ENCODE measurements around the gene FANK1.
A peak's percentile ranks its signal among the peaks of the same experiment; 100 is the strongest.
"Not testable (repeated sequence)": the region's sequence is repeated elsewhere in the genome, so short reads cannot be mapped to it uniquely, and the experiment has no call there.

FANK1 gene

GRCh38 chr10:126021833-126022500 is 125.6 kb downstream of the FANK1 start:
- no peak for DNase-seq (ENCODE audit: low read depth)

GRCh38 chr10:126022841-126023240 is 126.5 kb downstream of the FANK1 start:
- DNase-seq (ENCODE audit: low read depth): no peak

GRCh38 chr10:126027692-126028091 is 131.3 kb downstream of the FANK1 start:
- no peak for DNase-seq (ENCODE audit: low read depth)

DNA sequence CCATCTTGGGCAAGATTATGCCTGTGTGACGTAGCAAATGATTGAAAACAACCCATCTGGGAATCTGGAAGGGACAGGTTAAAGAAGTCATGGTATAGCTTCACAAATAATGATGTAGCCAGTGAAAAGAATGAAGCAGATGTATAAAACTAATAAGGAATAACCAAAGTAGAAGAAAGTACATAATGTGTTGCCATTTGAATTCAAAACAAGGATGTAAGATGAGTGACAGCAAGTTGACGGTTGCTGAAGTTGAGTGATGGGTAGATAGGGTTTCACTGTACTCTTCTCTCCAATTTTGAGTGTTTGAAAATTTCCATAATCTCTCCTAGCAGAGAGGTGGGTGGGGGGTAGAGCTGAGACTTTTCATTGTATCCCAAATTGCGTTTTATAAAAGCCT is 133.6 kb downstream of the FANK1 start:
- DNase-seq (ENCODE audit: low read depth): no peak

GRCh38 chr10:126034586-126034985 is 138.2 kb downstream of the FANK1 start:
- DNase-seq (ENCODE audit: low read depth): no peak

- no peak for DNase-seq (ENCODE audit: low read depth)
These were observed 140.2 kb downstream of the FANK1 start for GRCh38 chr10:126036515-126036914.

DNA sequence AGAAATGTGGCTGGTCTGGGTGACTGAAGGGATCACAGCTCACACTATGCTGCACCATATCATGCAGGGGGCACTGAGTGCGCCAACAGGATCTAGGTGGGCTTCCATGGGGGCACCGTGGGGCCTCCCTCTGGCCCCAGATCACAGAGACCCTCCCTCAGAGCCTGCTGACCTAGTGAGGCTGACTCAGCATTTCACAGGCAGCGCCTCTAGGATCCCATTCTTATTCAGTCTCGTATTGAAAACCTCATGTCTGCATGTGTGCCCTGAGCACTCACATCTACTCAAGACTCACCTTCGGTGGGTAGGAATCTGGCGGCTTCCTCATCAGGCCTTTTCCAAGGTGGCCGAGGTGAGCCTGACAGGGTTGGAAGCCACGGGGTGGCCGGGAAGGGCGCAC is 141.6 kb downstream of the FANK1 start:
- no peak for DNase-seq (ENCODE audit: low read depth)

DNA sequence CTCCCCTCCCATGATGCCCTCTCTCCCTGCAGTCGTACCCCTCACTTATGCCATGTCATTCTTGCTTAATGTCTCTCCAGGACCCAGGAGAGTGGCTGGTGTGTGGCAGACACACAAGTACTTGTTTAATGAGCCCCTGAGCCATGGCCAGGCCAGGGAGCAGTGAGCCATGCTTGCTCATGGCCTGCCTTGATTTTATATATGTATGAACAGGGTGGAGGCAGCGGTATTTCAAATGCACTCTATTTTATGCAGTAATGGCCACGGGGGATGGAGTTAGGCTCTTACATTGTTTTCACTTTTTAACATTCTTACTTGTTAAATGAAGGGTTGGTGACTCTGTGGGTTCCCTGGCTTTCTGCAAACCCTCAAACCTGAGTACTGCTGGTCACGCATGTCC is 144.8 kb downstream of the FANK1 start:
- no peak for DNase-seq (ENCODE audit: low read depth)

- DNase-seq (ENCODE audit: low read depth): peak; percentile 32
These were observed 145.5 kb downstream of the FANK1 start for GRCh38 chr10:126041804-126042231.

- no peak for DNase-seq (ENCODE audit: low read depth)
These were observed 146.0 kb downstream of the FANK1 start for GRCh38 chr10:126042354-126042753.

DNA sequence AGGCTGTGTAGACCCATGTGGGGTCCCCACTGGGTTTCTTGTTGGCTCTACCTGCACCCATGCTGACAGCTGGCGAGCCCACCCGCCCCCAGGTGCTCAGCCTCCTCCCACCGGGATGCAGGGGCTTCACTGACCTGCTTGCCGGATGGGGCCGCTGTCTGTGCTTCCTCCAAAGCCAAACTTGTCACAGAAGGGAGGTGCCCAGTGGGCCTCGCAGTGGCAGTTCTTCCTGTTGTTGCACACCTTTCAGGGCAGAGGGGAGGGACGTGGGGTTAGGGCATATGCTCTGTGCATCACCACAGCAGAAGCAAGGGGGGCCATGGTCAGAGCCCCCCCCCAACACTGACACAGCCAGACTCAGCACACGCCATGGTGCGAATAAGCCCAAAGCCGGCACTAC is 146.5 kb downstream of the FANK1 start:
- DNase-seq (ENCODE audit: low read depth): no peak

DNA sequence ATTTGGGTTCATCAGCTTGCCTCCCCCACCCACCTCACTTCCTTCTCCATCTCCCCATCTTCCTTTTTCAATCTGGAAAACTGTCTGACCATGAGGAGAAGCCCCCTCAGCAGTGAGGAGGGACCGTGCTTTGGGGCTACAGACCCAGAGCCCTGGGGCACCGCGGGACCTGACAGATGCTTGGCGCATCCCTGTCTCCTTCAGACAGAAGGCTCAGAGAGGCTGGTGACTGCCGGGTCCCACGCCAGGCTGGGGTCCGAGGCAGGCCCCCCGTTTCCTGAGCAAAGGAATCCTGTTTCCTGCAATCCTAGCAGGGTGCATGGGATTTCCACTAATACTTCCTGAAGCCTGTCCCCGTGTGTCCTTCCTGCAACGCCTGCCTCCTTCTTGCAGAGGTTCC is 147.0 kb downstream of the FANK1 start:
- no peak for DNase-seq (ENCODE audit: low read depth)

DNA sequence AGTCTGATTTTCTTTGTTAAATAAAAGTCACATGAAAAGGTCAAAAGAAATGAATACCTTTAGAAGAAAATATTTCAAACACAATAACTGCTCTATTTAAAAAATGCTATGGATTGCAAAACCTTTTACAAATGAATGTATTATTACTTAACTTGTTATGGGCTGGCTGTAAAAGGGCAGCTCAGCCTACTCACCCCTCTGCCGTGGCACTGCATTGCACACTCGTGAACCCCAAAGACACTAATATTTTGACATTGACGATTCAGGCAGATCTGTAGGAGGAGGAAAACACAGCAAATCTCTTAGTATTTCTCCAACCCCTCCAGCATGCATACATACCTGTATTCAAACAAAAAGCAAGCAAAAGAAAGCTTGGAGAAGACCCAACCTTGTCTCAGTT is 149.5 kb downstream of the FANK1 start:
- DNase-seq (ENCODE audit: low read depth): no peak

DNA sequence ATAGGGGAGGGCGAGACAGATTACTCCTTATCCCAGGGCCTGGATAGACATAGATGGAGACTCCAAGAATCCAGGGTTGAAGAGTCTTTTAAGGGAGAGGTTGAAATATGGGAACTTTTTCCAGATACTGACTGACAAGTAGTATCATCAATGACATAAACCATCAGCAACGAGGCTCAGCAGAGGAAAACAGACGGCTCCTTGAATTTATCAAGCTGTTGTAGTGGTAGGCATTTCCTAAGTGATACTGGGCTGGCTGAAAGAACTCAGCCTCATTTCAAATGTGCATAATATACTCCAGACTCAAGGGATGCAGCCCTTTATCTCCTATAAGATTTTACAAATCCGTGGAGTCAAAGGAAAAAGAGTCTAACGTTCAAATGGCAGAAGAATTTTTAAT is 150.5 kb downstream of the FANK1 start:
- DNase-seq (ENCODE audit: low read depth): no peak

GRCh38 chr10:126047749-126048148 is 151.4 kb downstream of the FANK1 start:
- not testable (repeated sequence) for DNase-seq (ENCODE audit: low read depth)

GRCh38 chr10:126049759-126050700 is 153.7 kb downstream of the FANK1 start:
- DNase-seq (ENCODE audit: low read depth): no peak

DNA sequence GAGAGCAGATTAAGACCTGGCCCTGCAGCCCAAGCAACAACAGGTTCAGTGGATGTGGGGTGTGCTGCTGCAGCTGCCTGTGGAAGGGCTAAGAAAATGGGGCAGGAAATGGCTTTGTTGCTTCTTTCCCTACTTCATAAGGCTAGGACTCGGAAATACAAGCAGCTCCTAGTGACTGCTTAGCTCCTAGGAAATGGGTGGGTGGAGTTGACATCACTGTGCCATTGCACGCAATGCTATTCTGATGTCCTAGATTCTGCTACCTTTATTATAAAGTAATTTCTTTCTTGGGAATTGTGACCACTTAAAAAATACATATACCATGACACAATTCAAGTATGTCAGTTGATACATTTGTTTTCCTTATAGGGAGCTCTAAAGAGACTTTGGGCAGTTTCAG is 155.8 kb downstream of the FANK1 start:
- no peak for DNase-seq (ENCODE audit: low read depth)

- no peak for DNase-seq (ENCODE audit: low read depth)
These were observed 157.8 kb downstream of the FANK1 start for GRCh38 chr10:126054191-126054590.

DNA sequence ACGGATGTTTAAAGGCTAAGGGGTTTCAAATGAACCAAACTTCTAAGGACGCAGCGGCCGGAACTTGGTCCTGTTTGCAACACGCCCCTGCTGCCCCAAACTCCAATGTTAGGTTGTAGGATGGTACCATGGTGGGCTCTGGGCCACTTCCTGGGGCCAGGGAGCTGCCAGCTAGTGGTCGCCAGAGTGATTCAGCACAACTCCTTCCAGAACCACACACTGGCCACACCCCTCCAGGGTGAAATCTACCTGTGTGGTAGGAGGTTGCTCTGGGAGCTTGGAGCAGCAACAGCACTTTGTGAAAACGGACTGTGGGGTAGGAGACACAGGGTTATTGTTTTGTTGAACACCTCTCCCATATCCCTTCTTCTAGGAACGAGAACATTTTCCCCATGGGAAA is 161.1 kb downstream of the FANK1 start:
- DNase-seq (ENCODE audit: low read depth): no peak

DNA sequence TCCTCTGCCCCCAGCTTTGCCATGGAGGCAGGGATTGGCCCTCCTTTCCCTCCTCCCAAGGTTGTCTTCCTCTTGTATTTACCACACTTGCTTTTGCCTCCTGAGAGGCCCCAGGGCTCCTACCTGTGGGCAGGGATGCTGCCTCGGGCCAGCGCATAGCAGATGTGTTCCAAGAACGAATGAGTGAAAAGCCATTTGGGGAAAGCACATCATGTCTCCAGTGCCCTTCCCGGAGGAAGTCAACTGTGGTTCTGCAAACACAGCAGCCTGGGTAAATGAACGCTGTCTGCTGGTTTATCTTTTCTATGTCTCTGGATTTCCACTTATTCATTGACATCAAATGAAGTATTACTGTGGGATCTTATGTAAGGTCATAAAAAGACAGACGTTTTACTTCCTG is 161.7 kb downstream of the FANK1 start:
- DNase-seq (ENCODE audit: low read depth): no peak

- no peak for DNase-seq (ENCODE audit: low read depth)
These were observed 162.1 kb downstream of the FANK1 start for GRCh38 chr10:126058507-126058906.
